GM21619 (cell line): Measurements from ENCODE around the gene ESR1.
"Not testable (repeated sequence)": the region's sequence is repeated elsewhere in the genome, so short reads cannot be mapped to it uniquely, and the experiment has no call there.

Experiments
- ATAC-seq: cut with Tn5 transposase; IDR thresholded peaks from one replicate; pipeline ENCODE4 v1.9.1; 2021; ENCODE audit not compliant: unreplicated experiment

The ESR1 gene

GRCh38 chr6:151811081-151811480, 3.6 kb downstream of the ESR1 start:
- ATAC-seq, result no peak

- no peak for ATAC-seq
Measured at GRCh38 chr6:151813858-151814257, 6.4 kb downstream of the ESR1 start.

- ATAC-seq, result no peak
Measured at GRCh38 chr6:151814614-151815013, 7.1 kb downstream of the ESR1 start.

GRCh38 chr6:151822252-151823111, 15.0 kb downstream of the ESR1 start:
- peak; percentile 96 for ATAC-seq

GRCh38 chr6:151826517-151827142, 19.1 kb downstream of the ESR1 start:
- no peak for ATAC-seq

GRCh38 chr6:151832710-151833109, 25.2 kb downstream of the ESR1 start:
- no peak for ATAC-seq

- ATAC-seq, result no peak
Measured at GRCh38 chr6:151835396-151835795, 27.9 kb downstream of the ESR1 start.

GRCh38 chr6:151837223-151837622, 29.7 kb downstream of the ESR1 start:
- ATAC-seq, result no peak

GRCh38 chr6:151842816-151843215, 35.3 kb downstream of the ESR1 start:
- ATAC-seq, result no peak

GRCh38 chr6:151847064-151847463, 39.6 kb downstream of the ESR1 start:
- no peak for ATAC-seq

- ATAC-seq, result no peak
Measured at GRCh38 chr6:151850479-151851003, 43.1 kb downstream of the ESR1 start.

GRCh38 chr6:151858294-151858693, 50.8 kb downstream of the ESR1 start:
- no peak for ATAC-seq

GRCh38 chr6:151862461-151862860, 55.0 kb downstream of the ESR1 start:
- no peak for ATAC-seq

- not testable (repeated sequence) for ATAC-seq
Measured at GRCh38 chr6:151867361-151867869, 59.9 kb downstream of the ESR1 start.

GRCh38 chr6:151869345-151869744, 61.9 kb downstream of the ESR1 start:
- ATAC-seq, result no peak

- no peak for ATAC-seq
Measured at GRCh38 chr6:151869787-151870186, 62.3 kb downstream of the ESR1 start.

- ATAC-seq, result no peak
Measured at GRCh38 chr6:151870375-151870774, 62.9 kb downstream of the ESR1 start.

- ATAC-seq, result no peak
Measured at GRCh38 chr6:151875524-151875923, 68.0 kb downstream of the ESR1 start.

GRCh38 chr6:151876122-151876521, 68.6 kb downstream of the ESR1 start:
- ATAC-seq, result no peak

GRCh38 chr6:151877458-151877857, 70.0 kb downstream of the ESR1 start:
- ATAC-seq, result no peak

- no peak for ATAC-seq
Measured at GRCh38 chr6:151881231-151881630, 73.7 kb downstream of the ESR1 start.

GRCh38 chr6:151882206-151882605, 74.7 kb downstream of the ESR1 start:
- ATAC-seq, result no peak
